Colonic mucosa (tissue), 4 donors: ENCODE results near the gene LY6G5C. TPM values are rescaled to one million over a fixed set of nuclear protein-coding genes. Genes with fewer than 3 reads are reported as not detected.

ENCODE experiments used
- DNase-seq: peaks from one replicate; pipeline ENCODE4 v3.0.0-alpha.2; 2020
- H3K27ac ChIP-seq: fragments of 200-600 bp; one replicate; pipeline ENCODE4 v1.8.0; 2021
- H3K27me3 ChIP-seq: fragments of 200-600 bp; one replicate; pipeline ENCODE4 v1.8.0; 2021
- H3K36me3 ChIP-seq: fragments of 200-600 bp; one replicate; pipeline ENCODE4 v1.8.0; 2021
- H3K4me1 ChIP-seq: fragments of 200-600 bp; one replicate; pipeline ENCODE4 v1.8.0; 2021; ENCODE audit warnings: mild to moderate bottlenecking
- H3K4me3 ChIP-seq: fragments of 200-600 bp; one replicate; pipeline ENCODE4 v1.8.0; 2021
- H3K9ac ChIP-seq, 2 donors: one replicate each; pipeline ENCODE4 v1.7.0; 2013; ENCODE audit warnings: control low read depth in 2 of 2, low read depth in 2 of 2, low read length in 2 of 2
- H3K9me3 ChIP-seq: fragments of 200-600 bp; one replicate; pipeline ENCODE4 v1.8.0; 2021
- CTCF ChIP-seq: fragments of 200-600 bp; IDR thresholded peaks from one replicate; pipeline ENCODE4 v1.8.0; 2022; ENCODE audit warnings: antibody characterized with exemption, mild to moderate bottlenecking
- intact Hi-C: fragments of 100-400 bp; cut with DNase I; formaldehyde crosslinking; loops from one replicate; pipeline ENCODE4 v1.14.1; 2022
- total RNA-seq, 2 donors: library from RNA; stranded (reverse); fragmentation: NEBNext Ultra II Directional in 1 of 2; extraction: Animal tissue kit (Norgen Biotek cat#: 25700) in 1 of 2; gene quantifications; one replicate each; pipeline ENCODE4 v1.2.1, GENCODE V29; 2021
- donor health status: healthy.
- donor health status: DM: no; HTN: no; CAD: no.
- donor health status: DM: no; HTN: no; CAD: no.

The LY6G5C gene
- total RNA-seq, 2 donors from 2014 or later = 1.9 to 2.8 TPM

- intact Hi-C loops = no loop called here
- peaks cover 33% of the 10 kb centered on the region for H3K36me3 ChIP-seq
- no peak overlapping the region for H3K4me3 ChIP-seq
- no peaks in the 10 kb centered on the region for H3K4me1 ChIP-seq
- no peak overlapping the region for H3K27ac ChIP-seq
- DNase-seq = no peak
- TF ChIP-seq CTCF = no peak
- H3K9me3 ChIP-seq = no peaks in the 10 kb centered on the region
- no peaks in the 10 kb centered on the region for H3K27me3 ChIP-seq
- H3K9ac ChIP-seq = no peak overlapping the region
Observed at GRCh38 chr6:31641370-31641769, 39.5 kb downstream of the LY6G5C start.

GRCh38 chr6:31640612-31641011 is 40.3 kb downstream of the LY6G5C start:
- Histone ChIP-seq H3K27me3 (no peaks in the 10 kb centered on the region), H3K4me1 (no peaks in the 10 kb centered on the region), H3K9ac (no peak overlapping the region), H3K36me3 (peaks cover 33% of the 10 kb centered on the region), H3K27ac (no peak overlapping the region), H3K4me3 (no peak overlapping the region), H3K9me3 (no peaks in the 10 kb centered on the region)
- DNase-seq = no peak
- TF ChIP-seq CTCF = no peak
- intact Hi-C loops = no loop called here

- H3K36me3 ChIP-seq = peaks cover 33% of the 10 kb centered on the region
- no peak overlapping the region for H3K9ac ChIP-seq
- no peak overlapping the region for H3K27ac ChIP-seq
- no peaks in the 10 kb centered on the region for H3K9me3 ChIP-seq
- no peak overlapping the region for H3K4me3 ChIP-seq
- DNase-seq = no peak
- no peak for TF ChIP-seq CTCF
- intact Hi-C loops = no loop called here
- no peaks in the 10 kb centered on the region for H3K27me3 ChIP-seq
- H3K4me1 ChIP-seq = no peaks in the 10 kb centered on the region
Observed at GRCh38 chr6:31639449-31639861, 41.4 kb downstream of the LY6G5C start.

- no peaks in the 10 kb centered on the region for H3K27me3 ChIP-seq
- no peak overlapping the region for H3K27ac ChIP-seq
- intact Hi-C loops = no loop called here
- H3K9me3 ChIP-seq = no peaks in the 10 kb centered on the region
- H3K9ac ChIP-seq = no peak overlapping the region
- peaks cover 33% of the 10 kb centered on the region for H3K36me3 ChIP-seq
- no peak overlapping the region for H3K4me3 ChIP-seq
- H3K4me1 ChIP-seq = no peaks in the 10 kb centered on the region
- no peak for DNase-seq
- TF ChIP-seq CTCF = no peak
Observed at GRCh38 chr6:31639043-31639442, 41.8 kb downstream of the LY6G5C start.

- Histone ChIP-seq H3K27ac (no peak overlapping the region), H3K36me3 (peaks cover 24% of the 10 kb centered on the region), H3K27me3 (no peaks in the 10 kb centered on the region), H3K4me1 (no peaks in the 10 kb centered on the region), H3K9ac (no peak overlapping the region), H3K9me3 (no peaks in the 10 kb centered on the region), H3K4me3 (no peak overlapping the region)
- intact Hi-C loops = no loop called here
- no peak for DNase-seq
- TF ChIP-seq CTCF = no peak
Observed at GRCh38 chr6:31636698-31637596, 43.9 kb downstream of the LY6G5C start.
